Mesothelial cell of epicardium (in vitro differentiated cells): ENCODE measurements around the gene UFSP1. TPM values are rescaled to one million over a fixed set of nuclear protein-coding genes. Genes with fewer than 3 reads are reported as not detected.
"Not testable (repeated sequence)": the region's sequence is repeated elsewhere in the genome, so short reads cannot be mapped to it uniquely, and the experiment has no call there.

Experiments used
- DNase-seq, 2 experiments: peaks; one replicate each; pipeline ENCODE4 v3.0.0; 2021; ENCODE audit warnings: low spot score in 2 of 2; ENCODE audit not compliant: unreplicated experiment in 2 of 2
- H3K27ac Mint-ChIP-seq: 2 replicates; pipeline ENCODE4 v1.8.0; 2021; ENCODE audit warnings: mixed read lengths
- H3K27me3 Mint-ChIP-seq: 2 replicates; pipeline ENCODE4 v1.8.0; 2021; ENCODE audit warnings: low read depth, mixed read lengths
- H3K36me3 Mint-ChIP-seq: 2 replicates; pipeline ENCODE4 v1.8.0; 2021; ENCODE audit warnings: mixed read lengths
- H3K4me1 Mint-ChIP-seq: 2 replicates; pipeline ENCODE4 v1.8.0; 2021; ENCODE audit warnings: mixed read lengths
- H3K4me3 Mint-ChIP-seq: 2 replicates; pipeline ENCODE4 v1.8.0; 2021; ENCODE audit warnings: mild to moderate bottlenecking, moderate library complexity, mixed read lengths
- H3K9me3 Mint-ChIP-seq: 2 replicates; pipeline ENCODE4 v1.8.0; 2021; ENCODE audit warnings: mixed read lengths
- CTCF ChIP-seq: fragments of 200-600 bp; sonication (generic); IDR thresholded peaks from one replicate; pipeline ENCODE4 v1.5.0; 2021; ENCODE audit warnings: antibody characterized with exemption; ENCODE audit not compliant: unreplicated experiment
- total RNA-seq: library from RNA; stranded (reverse); gene quantifications from 3 replicates; pipeline ENCODE4 v1.2.1, GENCODE V29; 2021

Gene UFSP1
- 6.0 to 8.0 TPM (median 6.4 TPM) in 3 replicates for total RNA-seq

GRCh38 chr7:100888988-100889750, at the start of gene UFSP1:
Gene UFSP1, minus strand, starts transcription at chr7:100889715. Its CDS starts 444 bp downstream, at chr7:100889271.
- Mint-ChIP-seq H3K27ac (peak within 1 kb of the TSS; percentile 98), H3K9me3 (no peaks in the 10 kb centered on the region), H3K36me3 (peaks cover 34% of the 10 kb centered on the region), H3K4me3 (peak within 1 kb of the TSS; percentile 77), H3K27me3 (no peaks in the 10 kb centered on the region), H3K4me1 (peaks cover 38% of the 10 kb centered on the region)
- DNase-seq = peak in 1 of 2 experiments; percentile 61
- TF ChIP-seq CTCF = no peak

GRCh38 chr7:100936167-100936566, 46.7 kb upstream of the UFSP1 start:
- not testable (repeated sequence) for H3K36me3 Mint-ChIP-seq, H3K27ac Mint-ChIP-seq, H3K27me3 Mint-ChIP-seq, DNase-seq, H3K4me3 Mint-ChIP-seq, H3K4me1 Mint-ChIP-seq
- H3K9me3 Mint-ChIP-seq = peaks cover 15% of the 10 kb centered on the region

GRCh38 chr7:100935381-100935780, 45.9 kb upstream of the UFSP1 start:
- H3K4me3 Mint-ChIP-seq, H3K4me1 Mint-ChIP-seq, H3K27me3 Mint-ChIP-seq, H3K27ac Mint-ChIP-seq, DNase-seq: not testable (repeated sequence)
- peaks cover 18% of the 10 kb centered on the region for H3K9me3 Mint-ChIP-seq
- H3K36me3 Mint-ChIP-seq = peaks cover 11% of the 10 kb centered on the region

- Mint-ChIP-seq H3K27ac (no peak overlapping the region), H3K4me1 (peaks cover 17% of the 10 kb centered on the region), H3K36me3 (peaks cover 10% of the 10 kb centered on the region), H3K9me3 (peaks cover 12% of the 10 kb centered on the region), H3K4me3 (no peak overlapping the region), H3K27me3 (no peaks in the 10 kb centered on the region)
- no peak for DNase-seq
- no peak for TF ChIP-seq CTCF
Observed at GRCh38 chr7:100933734-100934133, 44.2 kb upstream of the UFSP1 start.

GRCh38 chr7:100929808-100930174, 40.3 kb upstream of the UFSP1 start:
- Mint-ChIP-seq H3K27ac (peak overlapping the region; percentile 94), H3K27me3 (no peaks in the 10 kb centered on the region), H3K36me3 (peaks cover 10% of the 10 kb centered on the region), H3K4me1 (peaks cover 17% of the 10 kb centered on the region), H3K9me3 (peaks cover 12% of the 10 kb centered on the region), H3K4me3 (no peak overlapping the region)
- no peak for TF ChIP-seq CTCF
- DNase-seq = no peak

- H3K27ac Mint-ChIP-seq, H3K36me3 Mint-ChIP-seq, H3K9me3 Mint-ChIP-seq, H3K4me3 Mint-ChIP-seq, H3K27me3 Mint-ChIP-seq, DNase-seq: not testable (repeated sequence)
- H3K4me1 Mint-ChIP-seq = peaks cover 10% of the 10 kb centered on the region
Observed at GRCh38 chr7:100923616-100924015, 34.1 kb upstream of the UFSP1 start.

- TF ChIP-seq CTCF = no peak
- no peak for DNase-seq
- H3K9me3 Mint-ChIP-seq = no peaks in the 10 kb centered on the region
- H3K27ac Mint-ChIP-seq = no peak overlapping the region
- H3K36me3 Mint-ChIP-seq = no peaks in the 10 kb centered on the region
- peaks cover 19% of the 10 kb centered on the region for H3K4me1 Mint-ChIP-seq
- no peak overlapping the region for H3K4me3 Mint-ChIP-seq
- no peaks in the 10 kb centered on the region for H3K27me3 Mint-ChIP-seq
Observed at GRCh38 chr7:100921039-100921438, 31.5 kb upstream of the UFSP1 start.

- not testable (repeated sequence) for DNase-seq, H3K4me3 Mint-ChIP-seq, H3K27ac Mint-ChIP-seq, H3K9me3 Mint-ChIP-seq, H3K27me3 Mint-ChIP-seq, H3K36me3 Mint-ChIP-seq
- H3K4me1 Mint-ChIP-seq = peaks cover 19% of the 10 kb centered on the region
Observed at GRCh38 chr7:100919779-100920437, 30.4 kb upstream of the UFSP1 start.

- H3K27me3 Mint-ChIP-seq, H3K36me3 Mint-ChIP-seq, H3K27ac Mint-ChIP-seq, H3K9me3 Mint-ChIP-seq, H3K4me3 Mint-ChIP-seq, DNase-seq: not testable (repeated sequence)
- peaks cover 19% of the 10 kb centered on the region for H3K4me1 Mint-ChIP-seq
Observed at GRCh38 chr7:100919335-100919734, 29.8 kb upstream of the UFSP1 start.
